HPDE6-E6E7 (cell line): Measurements from ENCODE around the gene ITGA11.

ENCODE experiments used
- DNase-seq: peaks from one replicate; pipeline ENCODE4 v3.0.0; 2011; ENCODE audit warnings: missing footprints; ENCODE audit errors: extremely low spot score

The ITGA11 gene

GRCh38 chr15:68445351-68445750 lies 13.4 kb upstream of the ITGA11 start:
- no peak for DNase-seq

- no peak for DNase-seq
Observed at GRCh38 chr15:68444336-68444735, 12.4 kb upstream of the ITGA11 start.

GRCh38 chr15:68442903-68443302 lies 10.9 kb upstream of the ITGA11 start:
- no peak for DNase-seq

DNA sequence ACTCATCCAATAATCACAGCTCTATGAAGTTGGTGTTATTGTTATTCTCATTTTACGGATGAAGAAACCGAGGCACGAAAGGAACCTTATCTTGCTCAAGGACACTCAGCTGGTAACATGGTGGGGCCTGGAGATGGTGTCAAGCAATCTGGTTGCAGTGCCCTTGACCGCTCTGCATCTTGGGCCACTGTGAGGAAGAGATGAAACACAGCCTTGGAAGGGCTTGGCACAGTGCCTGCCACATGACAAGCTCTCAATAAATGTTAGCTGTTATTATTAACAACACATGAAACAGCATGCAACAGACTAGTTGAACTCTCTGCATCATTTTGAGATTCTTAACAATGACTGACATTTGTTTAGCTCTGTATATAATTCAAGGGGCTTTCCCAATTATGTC lies 10.1 kb upstream of the ITGA11 start:
- DNase-seq = no peak

DNA sequence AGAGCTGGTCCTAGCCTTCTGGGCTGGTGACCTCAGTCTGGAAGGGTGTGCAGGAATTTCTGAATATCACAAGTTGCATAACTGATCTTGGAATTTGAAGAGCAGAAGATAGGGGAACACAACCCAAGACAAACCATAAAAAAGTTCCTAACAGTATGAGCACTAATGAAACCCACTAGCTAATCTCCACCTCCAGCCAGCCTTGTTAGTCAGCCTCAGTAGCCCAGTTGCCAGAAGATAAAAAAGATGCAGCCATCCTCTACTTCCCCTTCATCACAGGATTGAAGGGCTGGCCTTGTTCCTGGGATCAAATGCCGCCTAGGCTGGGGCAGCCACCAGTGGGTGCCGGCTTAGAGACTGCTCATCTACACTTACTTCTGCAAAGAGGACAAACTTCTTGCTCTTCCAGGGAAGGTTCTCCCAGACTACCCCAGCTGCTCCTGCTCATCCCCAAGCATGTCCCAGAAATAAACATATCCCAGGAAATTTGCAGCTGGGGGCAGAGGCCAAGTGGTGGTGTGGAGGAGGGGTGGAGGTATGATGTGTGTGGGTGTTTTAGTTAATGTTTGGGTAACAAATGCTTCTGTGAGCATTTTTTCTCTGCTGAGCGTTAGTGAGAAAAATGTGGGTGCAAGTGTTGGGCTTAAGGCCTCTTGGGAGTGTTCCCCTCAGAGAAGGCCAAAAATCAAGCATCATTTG lies 9.2 kb upstream of the ITGA11 start:
- DNase-seq = no peak

- DNase-seq = no peak
Observed at GRCh38 chr15:68440136-68440535, 8.2 kb upstream of the ITGA11 start.

DNA sequence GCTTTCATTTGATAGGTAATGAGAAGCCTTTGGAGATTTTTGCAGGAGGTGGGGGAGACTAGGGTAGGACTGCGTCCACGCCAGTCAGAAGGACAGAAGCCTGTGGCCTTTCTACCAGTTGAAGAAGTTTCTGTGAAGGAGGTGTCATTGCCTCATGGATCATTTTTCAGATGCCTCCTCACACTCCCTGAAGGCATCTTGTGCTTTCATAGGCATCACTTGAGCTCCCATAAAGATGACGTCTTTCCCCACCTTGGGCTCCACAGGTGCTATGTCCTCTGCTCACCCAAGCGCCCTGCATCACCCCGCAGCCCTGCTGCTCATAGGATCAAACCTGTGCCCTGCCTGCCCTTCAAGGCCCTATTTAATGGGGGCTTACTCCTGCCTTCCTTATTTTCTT lies 7.5 kb upstream of the ITGA11 start:
- no peak for DNase-seq

DNA sequence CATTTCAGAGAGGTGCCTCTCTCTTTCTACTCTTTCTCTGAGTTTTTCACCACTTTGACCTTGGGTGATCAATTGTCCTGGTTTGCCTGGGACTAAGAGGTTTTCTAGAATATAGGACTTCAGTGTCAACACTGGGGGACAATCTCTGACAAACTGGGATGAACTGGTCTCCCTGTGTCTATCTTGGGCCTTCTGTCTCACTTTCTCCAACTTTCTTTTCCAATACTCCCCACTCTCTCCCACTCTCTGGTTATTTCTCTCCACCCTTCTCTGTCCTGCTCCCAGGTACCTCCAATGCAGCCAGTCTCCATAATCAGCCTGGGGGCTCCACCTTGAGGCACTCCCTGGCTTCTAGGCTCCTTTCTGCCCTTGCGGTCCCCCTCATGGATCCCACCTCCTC lies 4.7 kb upstream of the ITGA11 start:
- DNase-seq = no peak

- no peak for DNase-seq
Observed at GRCh38 chr15:68435966-68436365, 4.0 kb upstream of the ITGA11 start.

DNA sequence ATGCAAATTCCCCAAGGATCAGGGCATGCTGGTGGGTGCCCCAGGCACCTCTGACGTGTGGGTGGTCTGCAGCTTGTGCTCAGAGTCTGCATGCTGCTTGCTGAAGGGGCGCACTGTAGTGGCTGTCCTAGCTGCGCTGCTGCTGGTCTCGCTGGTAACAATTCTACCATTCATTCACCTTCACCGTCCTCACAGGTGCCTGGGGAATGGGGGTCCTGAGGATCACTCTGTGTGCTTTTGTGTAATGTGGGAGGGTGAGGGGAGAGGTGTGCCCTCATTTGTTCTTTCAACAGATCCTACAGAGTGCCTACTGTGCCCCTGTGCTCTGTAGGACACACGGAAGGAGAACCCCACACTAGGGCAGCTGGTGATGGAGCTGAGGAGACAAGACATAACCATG lies 2.1 kb upstream of the ITGA11 start:
- no peak for DNase-seq

- DNase-seq = no peak
Observed at GRCh38 chr15:68433551-68433950, 1.6 kb upstream of the ITGA11 start.

DNA sequence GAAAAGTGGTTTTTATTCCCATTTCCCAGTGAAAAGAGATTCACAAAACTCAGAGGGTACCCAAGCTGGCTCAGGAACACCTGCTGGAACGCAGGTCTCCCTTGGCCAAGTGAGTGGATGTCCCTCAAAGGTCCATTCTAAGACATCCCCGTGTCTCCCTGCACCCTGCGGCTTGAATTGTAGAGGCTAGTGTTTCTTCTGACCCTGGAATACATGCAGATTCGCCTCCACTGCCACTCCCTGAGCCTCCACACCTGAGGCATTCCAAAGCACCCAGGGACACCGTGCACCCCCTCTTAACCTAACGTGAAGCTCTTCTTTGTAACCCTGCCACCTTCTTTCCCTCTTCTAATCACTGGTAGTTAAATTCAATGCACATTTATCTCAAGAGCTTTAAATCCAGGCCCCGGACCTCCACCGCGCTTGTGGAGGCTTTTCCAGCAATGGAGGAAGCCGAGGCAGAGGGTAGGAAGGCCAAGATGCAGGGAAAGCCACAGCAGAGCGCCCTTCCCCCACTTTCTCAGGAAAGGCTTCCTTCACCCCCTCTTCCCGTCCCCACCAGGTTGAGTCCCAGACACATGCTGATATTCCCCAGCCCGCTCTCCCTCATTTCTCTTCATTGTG lies 590 bp upstream of the ITGA11 start:
- DNase-seq = no peak

DNA sequence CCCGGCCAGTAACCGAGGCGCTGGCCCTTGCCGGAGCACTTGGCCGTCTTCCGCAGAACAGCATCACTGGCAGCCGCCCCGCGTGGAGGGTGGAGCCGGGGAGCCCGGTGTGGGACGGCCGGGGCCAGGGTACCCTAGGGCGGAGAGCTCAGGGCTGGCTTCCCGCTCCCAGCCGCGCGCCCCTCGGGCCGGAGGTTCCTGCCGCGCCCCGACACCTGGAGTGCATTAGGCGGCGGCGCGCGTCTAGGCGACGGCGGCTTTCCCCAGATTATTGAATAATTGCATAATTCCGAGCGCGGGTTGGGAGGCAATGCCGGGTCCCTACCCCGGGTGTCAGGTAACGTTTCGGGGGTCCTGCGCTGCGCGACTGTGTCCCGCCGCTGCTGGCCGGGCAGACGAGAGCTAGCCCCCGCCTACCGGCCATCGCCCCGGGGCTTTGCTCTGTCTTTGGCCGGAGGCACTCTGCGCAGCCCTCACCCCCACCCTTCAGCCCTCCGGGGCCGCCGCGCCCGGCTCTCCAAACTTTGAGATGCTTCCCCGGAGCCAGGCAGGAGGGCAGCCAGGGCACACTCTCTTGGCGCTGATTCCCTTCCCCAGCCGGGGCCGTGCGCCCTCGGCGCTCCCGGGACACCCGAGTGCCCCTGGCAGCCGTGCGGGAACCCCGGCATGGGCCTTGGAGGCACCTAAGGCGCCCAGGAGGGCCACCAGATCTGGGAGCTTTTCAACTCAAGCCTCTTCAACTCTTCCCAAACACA lies 749 bp downstream of the ITGA11 start:
- no peak for DNase-seq

DNA sequence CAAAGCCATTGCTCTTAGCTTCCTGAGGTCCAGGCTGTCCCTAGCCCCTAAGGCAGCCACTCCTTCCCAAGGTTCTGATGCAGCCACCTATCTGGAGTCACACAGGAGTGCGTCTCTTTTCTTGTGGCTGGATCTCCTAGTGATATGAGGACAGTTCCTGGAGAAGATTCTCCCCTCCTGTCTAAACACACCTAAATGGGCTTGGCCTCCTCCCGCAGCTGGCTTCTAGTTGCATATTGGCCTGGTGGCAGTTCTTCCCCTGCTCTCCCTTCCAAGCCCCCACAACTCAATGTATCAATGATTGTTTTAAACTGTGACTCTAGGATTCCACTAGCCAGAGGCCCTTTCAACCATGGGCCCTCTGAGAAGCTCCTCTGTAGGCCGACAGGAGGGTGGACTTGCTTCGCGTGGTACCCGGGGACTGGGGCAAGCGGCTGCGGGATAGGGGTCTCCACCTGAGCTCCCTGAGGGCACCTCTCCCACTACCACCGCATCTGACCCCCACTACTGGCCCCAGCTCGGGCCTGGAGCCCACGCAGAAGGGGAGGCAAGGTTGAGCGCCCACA lies 1.4 kb downstream of the ITGA11 start:
- DNase-seq = no peak

GRCh38 chr15:68429691-68430470 lies 2.1 kb downstream of the ITGA11 start:
- DNase-seq = no peak

- no peak for DNase-seq
Observed at GRCh38 chr15:68428431-68428940, 3.5 kb downstream of the ITGA11 start.

DNA sequence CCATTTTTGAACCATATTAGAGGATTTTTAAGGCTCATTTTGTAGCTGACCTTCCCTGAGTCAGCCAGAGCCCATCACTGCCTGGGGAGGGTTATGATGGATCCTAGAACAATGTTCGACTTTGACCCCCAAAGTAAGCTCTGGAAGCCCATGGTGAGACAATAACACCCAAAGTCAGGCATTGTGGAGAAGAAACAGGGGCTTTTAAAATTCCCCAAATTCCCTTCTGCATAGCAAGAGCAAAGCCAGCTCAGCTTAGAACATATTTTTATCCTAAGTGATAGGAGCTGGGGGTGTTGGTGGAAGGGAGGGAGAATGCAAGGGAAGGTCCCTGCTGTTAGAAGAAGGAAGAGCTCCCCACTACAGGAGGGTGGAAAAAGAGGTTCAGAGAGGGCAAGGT lies 4.0 kb downstream of the ITGA11 start:
- DNase-seq = no peak

- no peak for DNase-seq
Observed at GRCh38 chr15:68427366-68427765, 4.6 kb downstream of the ITGA11 start.

GRCh38 chr15:68426116-68426515 lies 5.8 kb downstream of the ITGA11 start:
- no peak for DNase-seq

GRCh38 chr15:68425428-68426060 lies 6.4 kb downstream of the ITGA11 start:
- no peak for DNase-seq

GRCh38 chr15:68424754-68425390 lies 7.1 kb downstream of the ITGA11 start:
- DNase-seq = no peak
